ENCODE measurements around the gene AP1S2. TPM values are rescaled to one million over a fixed set of nuclear protein-coding genes. Genes with fewer than 3 reads are reported as not detected.

The AP1S2 gene
- total RNA-seq, 2 experiments from 2014 or later, result 40.2 to 49.5 TPM

- TF ChIP-seq CTCF (conservative IDR thresholded peaks at IDR 0.05; ENCODE audit: low read length), result no peak
- TF ChIP-seq EZH2phosphoT487 (IDR thresholded peaks at IDR 0.05; ENCODE audit: borderline replicate concordance, low read depth, low read length), result no peak
- ChIA-PET POLR2A (interaction anchor here (0.6 to 1.0 kb wide), 2 partner anchors 8 to 22 kb away, joined by 3 read pairs; no protein-coding TSS in a partner anchor), CTCF (ENCODE audit: unreplicated experiment) (no interaction called here)
- Histone ChIP-seq H3K4me3 (ENCODE audit: low read depth, low read length, poor library complexity, severe bottlenecking) (no peak overlapping the region), H3K9me3 (ENCODE audit: low read length) (no peaks in the 10 kb centered on the region), H3K79me2 (ENCODE audit: insufficient read depth, low read depth, low read length) (peaks cover 36% of the 10 kb centered on the region; the same call in 1 of the 2 replicates), H2AFZ (ENCODE audit: low read length) (no peak overlapping the region), H3K4me1 (ENCODE audit: insufficient read depth, low read length, poor library complexity, severe bottlenecking) (peaks cover 2% of the 10 kb centered on the region), H3K4me2 (ENCODE audit: low read length) (no peak overlapping the region), H4K20me1 (ENCODE audit: insufficient read depth, low read length) (no peaks in the 10 kb centered on the region), H3K36me3 (ENCODE audit: insufficient read depth, low read length) (peaks cover 47% of the 10 kb centered on the region), H3K9me2 (ENCODE audit: insufficient read depth, low read length) (no peaks in the 10 kb centered on the region), H3K27ac (ENCODE audit: low read depth, low read length, poor library complexity, severe bottlenecking) (no peak overlapping the region)
- no peak for DNase-seq (ENCODE audit: low spot score)
- intact Hi-C loops (cut with micrococcal nuclease; ENCODE audit: unreplicated experiment), result loop anchor here (10.0 kb wide), 1 partner anchor 923 kb away; the partner anchor contains the start of genes FANCB and MOSPD2
- BruUV-seq (replicated peaks), result no TSS peak
These were observed 56.9 kb downstream of the AP1S2 start for GRCh38 chrX:15797707-15798106.

GRCh38 chrX:15790769-15791290, 63.8 kb downstream of the AP1S2 start:
- DNase-seq (ENCODE audit: low spot score), result peak; percentile 20
- Histone ChIP-seq H3K4me3 (ENCODE audit: low read depth, low read length, poor library complexity, severe bottlenecking) (peak overlapping the region; percentile 89), H4K20me1 (ENCODE audit: insufficient read depth, low read length) (no peaks in the 10 kb centered on the region), H3K4me2 (ENCODE audit: low read length) (peak overlapping the region; percentile 52), H3K9me2 (ENCODE audit: insufficient read depth, low read length) (no peaks in the 10 kb centered on the region), H3K4me1 (ENCODE audit: insufficient read depth, low read length, poor library complexity, severe bottlenecking) (peaks cover 7% of the 10 kb centered on the region), H3K79me2 (ENCODE audit: insufficient read depth, low read depth, low read length) (peaks cover 36% of the 10 kb centered on the region; the same call in 1 of the 2 replicates), H3K27ac (ENCODE audit: low read depth, low read length, poor library complexity, severe bottlenecking) (peak overlapping the region; percentile 89), H3K36me3 (ENCODE audit: insufficient read depth, low read length) (peaks cover 19% of the 10 kb centered on the region), H2AFZ (ENCODE audit: low read length) (peak overlapping the region; percentile 75), H3K9me3 (ENCODE audit: low read length) (no peaks in the 10 kb centered on the region)
- BruUV-seq (replicated peaks), result TSS peak; percentile 90
- TF ChIP-seq EZH2phosphoT487 (IDR thresholded peaks at IDR 0.05; ENCODE audit: borderline replicate concordance, low read depth, low read length) (no peak), CTCF (conservative IDR thresholded peaks at IDR 0.05; ENCODE audit: low read length) (no peak)
- ChIA-PET POLR2A (interaction anchor here (0.5 to 2.3 kb wide), 13 partner anchors 9 to 658 kb away, joined by 3 to 15 read pairs (median 3); partner anchors contain the start of gene CA5B), CTCF (ENCODE audit: unreplicated experiment) (no interaction called here)
- intact Hi-C loops (cut with micrococcal nuclease; ENCODE audit: unreplicated experiment), result loop anchor here (1.0 to 10.0 kb wide), 2 partner anchors 64 to 916 kb away; partner anchors contain the start of genes FANCB and MOSPD2
